HG03354 (cell line): ENCODE results near the gene CUX1.

Experiments used
- ATAC-seq: cut with Tn5 transposase; IDR thresholded peaks from one replicate; pipeline ENCODE4 v1.9.1; 2021; ENCODE audit warnings: mild to moderate bottlenecking; ENCODE audit not compliant: unreplicated experiment, poor library complexity, severe bottlenecking

Gene CUX1

DNA sequence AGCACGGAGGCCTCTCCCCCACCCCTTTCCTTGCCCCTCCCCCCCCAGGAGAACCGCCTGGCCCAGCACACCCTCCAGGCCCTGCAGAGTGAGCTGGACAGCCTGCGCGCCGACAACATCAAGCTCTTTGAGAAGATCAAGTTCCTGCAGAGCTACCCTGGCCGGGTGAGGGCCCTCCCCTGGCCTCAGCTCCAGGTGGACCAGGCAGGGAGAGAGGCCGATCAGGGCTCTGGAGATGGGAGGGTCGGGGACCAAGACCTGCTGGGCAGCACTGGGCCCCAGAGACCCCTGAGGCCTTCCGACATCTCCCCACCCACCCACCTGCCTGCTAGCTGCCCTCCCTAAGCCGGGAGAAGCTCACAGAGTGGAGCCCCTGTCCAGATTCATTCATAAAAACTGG is 460.5 kb downstream of the CUX1 start:
- no peak for ATAC-seq

DNA sequence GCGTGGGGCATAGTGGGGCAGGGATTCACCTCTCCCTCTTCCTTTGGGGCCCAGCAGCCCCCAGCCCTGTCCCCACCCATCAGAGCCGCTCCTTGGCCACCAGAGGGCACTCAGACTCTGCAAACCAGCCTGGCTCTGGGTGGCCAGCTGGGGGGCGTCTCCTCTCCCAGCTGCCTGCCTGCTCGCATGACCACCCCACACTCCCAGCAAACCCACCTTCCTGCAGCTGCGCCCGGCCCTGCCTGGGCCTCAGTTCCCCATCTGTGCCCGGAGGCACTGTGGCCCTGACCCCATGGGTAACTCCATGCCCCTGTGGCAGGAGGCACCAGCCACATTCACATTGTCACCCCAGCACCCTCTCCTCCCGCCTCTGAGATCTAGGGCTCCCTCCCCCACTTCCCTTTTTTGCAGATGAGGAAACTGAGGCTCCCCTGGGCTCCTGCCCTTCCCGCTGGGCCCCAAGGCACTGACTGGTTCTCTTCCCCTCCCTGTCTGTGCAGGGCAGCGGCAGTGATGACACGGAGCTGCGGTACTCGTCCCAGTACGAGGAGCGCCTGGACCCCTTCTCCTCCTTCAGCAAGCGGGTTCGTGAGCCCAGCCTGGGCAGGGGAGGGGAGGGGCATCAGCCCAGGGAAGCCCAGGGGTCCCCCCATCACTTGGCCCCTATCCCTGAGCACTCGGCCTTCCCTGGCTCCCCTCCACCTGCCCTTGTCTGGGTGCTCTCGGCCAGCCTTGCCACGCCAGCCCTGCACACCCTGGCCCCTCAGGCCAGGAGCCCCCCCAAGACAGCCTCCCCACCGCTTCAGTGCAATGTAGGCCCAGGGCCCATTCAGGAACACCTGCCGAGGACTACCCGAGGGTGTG is 462.3 kb downstream of the CUX1 start:
- no peak for ATAC-seq

GRCh38 chr7:102280521-102280920 is 463.1 kb downstream of the CUX1 start:
- no peak for ATAC-seq

- no peak for ATAC-seq
Observed at GRCh38 chr7:102281785-102282184, 464.4 kb downstream of the CUX1 start.

GRCh38 chr7:102282465-102283362 is 465.3 kb downstream of the CUX1 start:
- ATAC-seq = no peak

DNA sequence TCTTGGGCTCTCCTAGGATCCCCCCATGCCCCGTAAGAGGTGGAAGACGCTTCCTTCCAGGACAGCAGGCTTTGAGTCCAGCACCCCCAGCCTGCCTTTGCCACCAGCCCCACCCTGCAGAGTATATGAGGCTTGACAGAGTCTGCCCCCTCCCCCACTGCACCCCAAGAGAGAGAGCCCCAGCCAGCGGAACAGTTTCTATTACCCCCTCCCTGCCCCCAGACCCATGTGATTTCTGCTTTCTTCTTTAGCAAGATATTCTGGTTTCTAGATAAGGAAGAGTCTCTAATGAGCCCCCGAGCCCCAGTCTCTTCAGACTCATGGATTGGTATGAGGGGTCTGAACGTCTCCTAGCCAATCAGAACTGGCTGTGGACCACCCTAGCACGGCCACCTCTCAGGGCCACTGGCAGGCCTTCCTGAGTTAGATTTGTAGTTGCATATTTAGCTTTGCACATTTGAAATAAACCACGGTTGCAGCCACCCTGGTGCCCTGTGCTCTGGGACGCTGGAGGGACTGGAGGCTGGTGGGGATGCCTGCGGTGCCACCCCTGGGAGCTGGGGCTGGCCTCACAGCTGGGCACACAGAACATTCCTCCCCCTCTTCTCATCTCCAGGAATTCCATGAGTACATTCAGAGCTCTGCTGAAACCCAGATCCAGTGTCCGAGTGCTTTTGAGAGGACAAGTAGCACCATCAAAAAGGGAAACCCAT is 466.2 kb downstream of the CUX1 start:
- ATAC-seq = no peak

GRCh38 chr7:102284399-102284798 is 467.0 kb downstream of the CUX1 start:
- ATAC-seq = no peak

GRCh38 chr7:102284891-102285539 is 467.6 kb downstream of the CUX1 start:
- ATAC-seq = no peak

GRCh38 chr7:102285540-102286236 is 468.3 kb downstream of the CUX1 start:
- ATAC-seq = no peak

DNA sequence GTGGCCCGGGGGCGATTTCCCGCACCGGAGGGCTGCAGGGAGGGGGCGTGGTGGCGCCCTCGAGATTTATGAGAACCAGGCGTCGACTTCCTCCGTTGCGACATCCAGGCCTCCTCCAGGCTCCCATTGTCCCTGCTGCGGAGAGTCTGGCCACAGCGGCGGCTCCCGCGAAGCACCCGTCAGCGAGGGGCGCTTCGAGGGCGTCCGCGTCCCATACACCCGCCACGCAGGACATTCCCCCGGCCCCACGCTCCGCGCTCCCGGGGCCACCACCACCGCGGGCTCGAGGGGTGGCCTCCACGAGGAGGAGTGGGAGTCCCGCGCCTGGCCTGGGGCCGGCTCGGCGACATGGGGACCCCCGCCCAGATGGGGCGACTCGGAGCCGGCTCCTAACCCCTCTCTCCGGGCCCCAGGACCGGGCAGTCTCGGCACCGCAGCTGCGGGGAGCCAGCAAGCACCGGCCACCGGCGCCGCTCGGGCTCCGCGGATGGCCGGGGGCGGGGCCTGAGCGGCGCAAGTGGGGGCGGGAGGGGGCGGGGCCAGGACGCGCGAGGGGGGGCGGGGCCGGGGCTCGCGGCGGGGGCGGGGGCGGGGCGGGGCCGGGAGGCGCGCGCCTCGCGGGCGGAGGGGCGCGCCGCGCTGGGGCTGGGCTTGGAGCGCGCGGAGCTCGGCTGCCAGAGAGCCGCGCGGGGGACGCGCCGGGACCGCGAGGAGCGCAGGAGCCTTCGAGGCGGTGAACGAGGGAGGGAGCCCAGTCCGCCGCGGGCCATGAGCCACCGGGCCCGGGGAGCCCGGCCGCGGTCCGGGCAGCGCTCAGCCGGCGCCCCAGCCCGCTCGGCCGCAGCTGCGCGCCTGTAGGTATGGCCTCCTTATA is 469.0 kb downstream of the CUX1 start, which contains the start of gene SH2B2:
Gene SH2B2 (plus strand): TSS at position 632 of the 874 bp plus-strand sequence. CDS start 13,683 bp downstream, outside the sequence.
- ATAC-seq = peak; percentile 31

DNA sequence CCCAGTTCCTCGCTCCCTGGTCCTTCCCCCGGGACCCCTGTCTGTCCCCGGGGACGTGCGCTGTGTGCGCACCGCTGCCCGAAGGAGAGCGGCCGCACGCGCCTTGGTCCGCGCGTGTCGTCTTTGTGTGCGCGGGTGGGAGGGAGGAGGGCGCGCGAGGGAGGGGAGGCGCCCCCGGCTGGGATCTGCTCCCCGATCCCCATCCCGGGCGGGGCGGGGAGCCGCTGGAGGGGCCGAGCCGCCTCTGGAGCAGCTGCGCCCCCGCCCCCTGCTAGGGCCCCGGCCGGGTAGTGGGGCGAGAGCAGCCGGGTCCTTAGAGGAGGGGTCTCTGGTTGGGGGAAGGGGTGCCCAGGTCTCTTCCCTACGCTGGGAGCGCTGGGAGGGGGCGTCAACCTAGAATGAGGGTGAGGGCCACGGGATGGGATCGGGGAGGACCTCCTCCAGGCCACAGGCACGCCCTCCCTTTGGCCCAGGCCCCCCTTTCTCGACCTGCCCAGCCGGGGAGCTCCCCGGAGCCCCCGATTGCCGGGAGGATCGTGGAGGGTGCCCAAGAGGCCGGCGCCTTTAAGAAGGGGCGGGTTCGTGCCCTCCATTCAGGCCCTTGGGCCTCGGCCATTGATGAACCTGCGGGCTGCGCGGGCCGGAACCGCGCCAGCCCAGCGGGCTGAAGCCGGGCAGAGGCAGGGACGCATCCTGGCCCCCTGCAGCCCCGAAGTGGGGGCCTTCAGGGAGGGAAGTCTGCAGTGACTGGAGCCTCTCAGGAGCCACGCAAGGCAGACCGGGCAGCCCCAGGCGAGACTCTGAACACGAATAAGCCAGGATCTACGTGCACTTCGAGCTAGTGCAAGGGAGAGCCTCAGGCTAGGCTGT is 469.9 kb downstream of the CUX1 start:
- peak; percentile 24 for ATAC-seq

DNA sequence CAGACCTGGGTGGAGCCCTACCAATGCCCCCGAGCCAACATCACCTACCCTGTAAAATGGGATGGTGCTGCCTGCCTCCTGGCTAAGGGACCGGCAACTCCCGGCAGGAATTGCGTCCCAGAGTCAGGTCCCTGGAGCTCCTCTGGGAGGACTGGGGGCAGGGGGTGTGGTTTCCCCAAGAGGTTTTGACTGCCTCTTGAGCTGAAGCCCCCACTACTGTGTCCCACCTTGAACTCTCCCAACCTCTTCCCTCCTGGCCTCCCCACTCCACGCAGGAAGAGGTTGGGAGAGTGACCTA is 470.5 kb downstream of the CUX1 start:
- ATAC-seq = no peak

DNA sequence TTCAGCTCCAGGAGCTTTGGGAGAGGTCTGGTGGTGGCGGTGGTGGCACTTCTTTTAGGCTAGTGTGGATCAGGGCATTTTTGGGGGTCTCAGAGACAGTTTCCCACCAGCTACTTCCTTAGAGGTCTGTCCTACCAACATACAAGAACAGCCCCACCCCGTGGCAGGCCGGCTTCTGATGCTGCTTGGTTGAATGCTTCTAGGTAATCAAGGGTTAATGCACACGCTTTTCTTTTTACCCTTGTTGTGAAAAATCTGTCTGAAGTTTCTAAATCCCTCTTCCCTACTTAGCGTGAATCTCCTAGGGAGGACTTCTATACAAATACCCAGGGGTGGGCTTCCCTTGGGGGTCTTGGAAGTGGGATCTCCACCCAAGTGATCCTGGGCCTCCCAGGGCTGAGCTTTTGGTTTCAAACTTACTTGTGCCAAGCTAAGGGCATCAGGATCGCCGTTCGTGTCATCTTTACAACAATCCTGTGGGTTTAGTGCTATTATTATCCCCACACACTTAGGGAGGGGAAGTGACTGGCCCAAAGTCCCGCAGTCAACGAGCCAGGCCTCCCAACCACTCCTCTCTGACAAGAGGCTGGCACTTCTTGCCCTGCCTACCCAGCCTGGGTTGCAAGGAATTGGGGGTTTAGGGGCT is 471.0 kb downstream of the CUX1 start:
- no peak for ATAC-seq

DNA sequence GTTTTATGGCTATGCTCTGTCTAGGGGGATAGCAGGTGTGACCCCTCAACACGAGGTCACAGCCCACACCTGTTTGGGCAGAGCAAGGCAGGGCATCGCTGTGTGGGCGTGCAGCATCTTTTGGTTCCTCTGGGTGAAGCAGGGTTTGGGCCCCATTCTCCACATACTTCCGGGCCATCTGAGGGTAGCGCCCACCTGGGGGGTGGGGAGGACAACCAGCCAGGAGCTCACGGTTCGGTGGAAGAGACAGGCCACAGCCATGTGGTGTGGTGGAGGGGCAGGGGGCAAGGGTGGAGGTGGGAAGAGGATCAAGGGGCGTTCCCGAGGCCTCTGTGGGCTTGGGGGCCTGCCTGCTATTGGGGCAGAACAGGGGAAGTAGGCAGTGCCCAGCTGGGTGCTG is 471.6 kb downstream of the CUX1 start:
- ATAC-seq = no peak

DNA sequence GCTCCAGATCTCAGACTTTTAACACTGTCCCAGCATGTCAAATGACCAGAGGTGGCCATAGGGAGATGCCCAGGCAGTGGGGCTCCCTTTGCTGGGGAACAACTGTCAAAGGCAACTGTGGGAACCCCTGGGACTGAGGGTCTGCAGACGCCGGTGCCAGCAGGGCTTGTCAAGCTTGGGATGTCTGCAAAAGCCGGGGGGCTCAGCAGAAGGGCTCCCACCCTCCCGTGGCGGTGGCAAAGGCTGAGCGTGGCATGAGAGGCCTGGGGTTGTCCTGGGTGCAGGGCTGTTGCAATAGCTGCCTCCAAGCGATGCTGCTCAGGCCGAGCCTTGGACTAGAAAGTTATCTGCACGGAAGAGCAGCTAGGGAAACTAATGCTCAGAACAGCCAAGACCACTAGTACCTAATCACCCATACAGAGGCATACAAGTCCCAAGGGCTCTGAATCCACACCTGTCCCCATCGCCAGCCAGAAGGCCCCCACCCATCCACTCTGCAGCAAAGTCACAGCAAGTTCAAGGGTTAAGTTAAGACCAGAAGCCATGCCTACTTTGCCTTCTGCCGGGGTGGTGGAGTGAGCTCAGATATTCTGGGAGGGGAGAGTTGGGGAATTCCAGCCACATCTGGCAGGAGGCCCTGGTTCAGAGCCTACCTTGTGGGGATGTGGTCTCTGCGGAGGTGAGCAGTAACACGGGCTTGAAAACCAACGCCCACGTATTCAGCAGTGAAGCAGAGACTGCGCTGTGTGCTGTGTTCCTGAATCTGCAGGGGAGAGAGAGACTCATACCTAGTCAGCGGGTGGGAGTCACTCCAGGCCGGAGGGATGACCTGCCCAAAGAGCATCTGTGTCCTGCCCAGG is 473.9 kb downstream of the CUX1 start:
- peak; percentile 32 for ATAC-seq

GRCh38 chr7:102291916-102292267 is 474.5 kb downstream of the CUX1 start:
- ATAC-seq = no peak
